Measurements from ENCODE around the gene THUMPD3.

THUMPD3 gene

DNA sequence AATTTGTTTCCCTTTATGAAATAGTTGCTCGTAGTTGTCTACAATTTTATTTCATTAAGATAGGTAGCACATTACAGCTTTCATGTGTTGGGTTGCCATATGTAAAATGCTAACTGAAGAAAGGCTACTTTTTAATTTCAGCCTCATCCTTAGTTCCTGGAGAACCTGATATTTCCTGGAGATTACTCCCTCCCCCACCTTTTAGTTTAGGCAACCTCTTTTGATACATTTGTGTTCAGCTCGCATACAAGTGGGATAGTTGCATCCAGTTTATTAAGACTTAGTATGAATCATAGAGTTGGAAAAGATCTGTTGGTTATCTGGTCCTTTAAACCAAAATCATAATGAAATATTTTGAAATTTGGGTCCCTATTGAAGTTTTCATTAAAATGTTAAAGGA, 40.6 kb downstream of the THUMPD3 start:
- no peak for ATAC-seq
- TF ChIP-seq SNAI2 (CRISPR knock-in tag; IDR thresholded peaks at IDR 0.05) (no peak), ESRRG (CRISPR knock-in tag; IDR thresholded peaks at IDR 0.05) (no peak), TCF4 (CRISPR knock-in tag; IDR thresholded peaks at IDR 0.05; ENCODE audit: borderline replicate concordance) (no peak), BACH2 (CRISPR knock-in tag; IDR thresholded peaks at IDR 0.05; ENCODE audit: borderline replicate concordance) (no peak), ISL1 (CRISPR knock-in tag; IDR thresholded peaks at IDR 0.05) (no peak), GLIS3 (CRISPR knock-in tag; IDR thresholded peaks at IDR 0.05) (no peak), ZNF70 (CRISPR knock-in tag; IDR thresholded peaks at IDR 0.05) (no peak)

DNA sequence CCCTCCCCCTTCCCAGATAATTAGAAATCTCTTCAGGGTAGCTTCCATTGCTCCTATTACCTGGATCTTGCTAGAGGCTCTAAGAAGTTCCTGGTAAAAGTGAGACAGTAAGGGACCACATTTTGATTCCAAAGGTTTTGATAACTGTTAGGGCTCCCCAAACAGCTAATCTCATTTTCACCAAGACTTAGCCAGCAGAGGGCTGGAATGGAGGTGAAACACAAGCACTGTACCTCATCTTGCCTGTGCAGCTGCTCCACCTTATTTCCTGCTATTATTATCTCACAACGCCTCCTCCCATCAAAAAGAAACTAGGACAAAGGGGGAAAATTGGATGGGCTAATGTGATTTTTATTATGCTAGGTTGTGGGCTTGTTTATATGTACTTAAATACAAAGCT, 41.8 kb downstream of the THUMPD3 start:
- TF ChIP-seq OSR1 (CRISPR knock-in tag; IDR thresholded peaks at IDR 0.05) = no peak
- TF ChIP-seq, protein P1, sequence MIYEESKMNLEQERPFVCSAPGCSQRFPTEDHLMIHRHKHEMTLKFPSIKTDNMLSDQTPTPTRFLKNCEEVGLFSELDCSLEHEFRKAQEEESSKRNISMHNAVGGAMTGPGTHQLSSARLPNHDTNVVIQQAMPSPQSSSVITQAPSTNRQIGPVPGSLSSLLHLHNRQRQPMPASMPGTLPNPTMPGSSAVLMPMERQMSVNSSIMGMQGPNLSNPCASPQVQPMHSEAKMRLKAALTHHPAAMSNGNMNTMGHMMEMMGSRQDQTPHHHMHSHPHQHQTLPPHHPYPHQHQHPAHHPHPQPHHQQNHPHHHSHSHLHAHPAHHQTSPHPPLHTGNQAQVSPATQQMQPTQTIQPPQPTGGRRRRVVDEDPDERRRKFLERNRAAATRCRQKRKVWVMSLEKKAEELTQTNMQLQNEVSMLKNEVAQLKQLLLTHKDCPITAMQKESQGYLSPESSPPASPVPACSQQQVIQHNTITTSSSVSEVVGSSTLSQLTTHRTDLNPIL (CRISPR knock-in tag; IDR thresholded peaks at IDR 0.05; ENCODE audit: low read depth) = no peak
- TF ChIP-seq ESRRG (CRISPR knock-in tag; IDR thresholded peaks at IDR 0.05) = no peak
- no peak for TF ChIP-seq ARNTL (CRISPR knock-in tag; IDR thresholded peaks at IDR 0.05; ENCODE audit: borderline replicate concordance, low read depth)
- no peak for TF ChIP-seq BACH2 (CRISPR knock-in tag; IDR thresholded peaks at IDR 0.05; ENCODE audit: borderline replicate concordance)
- TF ChIP-seq, protein P2, sequence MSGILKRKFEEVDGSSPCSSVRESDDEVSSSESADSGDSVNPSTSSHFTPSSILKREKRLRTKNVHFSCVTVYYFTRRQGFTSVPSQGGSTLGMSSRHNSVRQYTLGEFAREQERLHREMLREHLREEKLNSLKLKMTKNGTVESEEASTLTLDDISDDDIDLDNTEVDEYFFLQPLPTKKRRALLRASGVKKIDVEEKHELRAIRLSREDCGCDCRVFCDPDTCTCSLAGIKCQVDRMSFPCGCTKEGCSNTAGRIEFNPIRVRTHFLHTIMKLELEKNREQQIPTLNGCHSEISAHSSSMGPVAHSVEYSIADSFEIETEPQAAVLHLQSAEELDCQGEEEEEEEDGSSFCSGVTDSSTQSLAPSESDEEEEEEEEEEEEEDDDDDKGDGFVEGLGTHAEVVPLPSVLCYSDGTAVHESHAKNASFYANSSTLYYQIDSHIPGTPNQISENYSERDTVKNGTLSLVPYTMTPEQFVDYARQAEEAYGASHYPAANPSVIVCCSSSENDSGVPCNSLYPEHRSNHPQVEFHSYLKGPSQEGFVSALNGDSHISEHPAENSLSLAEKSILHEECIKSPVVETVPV (CRISPR knock-in tag; IDR thresholded peaks at IDR 0.05) = no peak
- TF ChIP-seq SNAI2 (CRISPR knock-in tag; IDR thresholded peaks at IDR 0.05) = no peak
- TF ChIP-seq, protein P3, sequence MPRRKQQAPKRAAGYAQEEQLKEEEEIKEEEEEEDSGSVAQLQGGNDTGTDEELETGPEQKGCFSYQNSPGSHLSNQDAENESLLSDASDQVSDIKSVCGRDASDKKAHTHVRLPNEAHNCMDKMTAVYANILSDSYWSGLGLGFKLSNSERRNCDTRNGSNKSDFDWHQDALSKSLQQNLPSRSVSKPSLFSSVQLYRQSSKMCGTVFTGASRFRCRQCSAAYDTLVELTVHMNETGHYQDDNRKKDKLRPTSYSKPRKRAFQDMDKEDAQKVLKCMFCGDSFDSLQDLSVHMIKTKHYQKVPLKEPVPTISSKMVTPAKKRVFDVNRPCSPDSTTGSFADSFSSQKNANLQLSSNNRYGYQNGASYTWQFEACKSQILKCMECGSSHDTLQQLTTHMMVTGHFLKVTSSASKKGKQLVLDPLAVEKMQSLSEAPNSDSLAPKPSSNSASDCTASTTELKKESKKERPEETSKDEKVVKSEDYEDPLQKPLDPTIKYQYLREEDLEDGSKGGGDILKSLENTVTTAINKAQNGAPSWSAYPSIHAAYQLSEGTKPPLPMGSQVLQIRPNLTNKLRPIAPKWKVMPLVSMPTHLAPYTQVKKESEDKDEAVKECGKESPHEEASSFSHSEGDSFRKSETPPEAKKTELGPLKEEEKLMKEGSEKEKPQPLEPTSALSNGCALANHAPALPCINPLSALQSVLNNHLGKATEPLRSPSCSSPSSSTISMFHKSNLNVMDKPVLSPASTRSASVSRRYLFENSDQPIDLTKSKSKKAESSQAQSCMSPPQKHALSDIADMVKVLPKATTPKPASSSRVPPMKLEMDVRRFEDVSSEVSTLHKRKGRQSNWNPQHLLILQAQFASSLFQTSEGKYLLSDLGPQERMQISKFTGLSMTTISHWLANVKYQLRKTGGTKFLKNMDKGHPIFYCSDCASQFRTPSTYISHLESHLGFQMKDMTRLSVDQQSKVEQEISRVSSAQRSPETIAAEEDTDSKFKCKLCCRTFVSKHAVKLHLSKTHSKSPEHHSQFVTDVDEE (CRISPR knock-in tag; IDR thresholded peaks at IDR 0.05) = no peak
- TF ChIP-seq TCF4 (CRISPR knock-in tag; IDR thresholded peaks at IDR 0.05; ENCODE audit: borderline replicate concordance) = no peak
- TF ChIP-seq ZFP3 (CRISPR knock-in tag; IDR thresholded peaks at IDR 0.05) = no peak
- no peak for TF ChIP-seq ZFP30 (CRISPR knock-in tag; IDR thresholded peaks at IDR 0.05)
- ATAC-seq = no peak

DNA sequence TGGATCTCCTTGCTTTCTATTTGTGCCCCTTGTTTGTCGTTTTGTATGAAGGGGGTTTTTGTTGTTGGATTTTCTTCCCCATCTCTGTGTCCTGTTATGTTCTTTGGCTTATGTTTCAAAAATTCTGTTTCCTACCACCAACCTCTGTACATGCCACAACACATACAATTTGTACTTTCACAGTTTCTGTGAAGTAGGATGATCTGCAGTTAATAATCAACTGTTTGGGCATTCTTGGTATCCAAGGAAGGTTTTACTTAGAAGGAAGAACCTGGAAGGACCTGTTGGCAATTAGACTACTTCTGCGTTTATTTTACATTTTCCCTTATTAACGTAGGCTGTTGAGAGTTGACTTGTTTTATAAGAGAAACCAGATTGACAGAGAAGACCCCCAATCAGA, 42.9 kb downstream of the THUMPD3 start:
- TF ChIP-seq, protein P2 (CRISPR knock-in tag; IDR thresholded peaks at IDR 0.05) = no peak
- TF ChIP-seq, protein P4, sequence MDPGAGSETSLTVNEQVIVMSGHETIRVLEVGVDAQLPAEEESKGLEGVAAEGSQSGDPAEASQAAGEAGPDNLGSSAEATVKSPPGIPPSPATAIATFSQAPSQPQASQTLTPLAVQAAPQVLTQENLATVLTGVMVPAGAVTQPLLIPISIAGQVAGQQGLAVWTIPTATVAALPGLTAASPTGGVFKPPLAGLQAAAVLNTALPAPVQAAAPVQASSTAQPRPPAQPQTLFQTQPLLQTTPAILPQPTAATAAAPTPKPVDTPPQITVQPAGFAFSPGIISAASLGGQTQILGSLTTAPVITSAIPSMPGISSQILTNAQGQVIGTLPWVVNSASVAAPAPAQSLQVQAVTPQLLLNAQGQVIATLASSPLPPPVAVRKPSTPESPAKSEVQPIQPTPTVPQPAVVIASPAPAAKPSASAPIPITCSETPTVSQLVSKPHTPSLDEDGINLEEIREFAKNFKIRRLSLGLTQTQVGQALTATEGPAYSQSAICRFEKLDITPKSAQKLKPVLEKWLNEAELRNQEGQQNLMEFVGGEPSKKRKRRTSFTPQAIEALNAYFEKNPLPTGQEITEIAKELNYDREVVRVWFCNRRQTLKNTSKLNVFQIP (CRISPR knock-in tag; IDR thresholded peaks at IDR 0.05; ENCODE audit: borderline replicate concordance, low read depth) = no peak
- TF ChIP-seq, protein P5, sequence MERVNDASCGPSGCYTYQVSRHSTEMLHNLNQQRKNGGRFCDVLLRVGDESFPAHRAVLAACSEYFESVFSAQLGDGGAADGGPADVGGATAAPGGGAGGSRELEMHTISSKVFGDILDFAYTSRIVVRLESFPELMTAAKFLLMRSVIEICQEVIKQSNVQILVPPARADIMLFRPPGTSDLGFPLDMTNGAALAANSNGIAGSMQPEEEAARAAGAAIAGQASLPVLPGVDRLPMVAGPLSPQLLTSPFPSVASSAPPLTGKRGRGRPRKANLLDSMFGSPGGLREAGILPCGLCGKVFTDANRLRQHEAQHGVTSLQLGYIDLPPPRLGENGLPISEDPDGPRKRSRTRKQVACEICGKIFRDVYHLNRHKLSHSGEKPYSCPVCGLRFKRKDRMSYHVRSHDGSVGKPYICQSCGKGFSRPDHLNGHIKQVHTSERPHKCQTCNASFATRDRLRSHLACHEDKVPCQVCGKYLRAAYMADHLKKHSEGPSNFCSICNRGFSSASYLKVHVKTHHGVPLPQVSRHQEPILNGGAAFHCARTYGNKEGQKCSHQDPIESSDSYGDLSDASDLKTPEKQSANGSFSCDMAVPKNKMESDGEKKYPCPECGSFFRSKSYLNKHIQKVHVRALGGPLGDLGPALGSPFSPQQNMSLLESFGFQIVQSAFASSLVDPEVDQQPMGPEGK (CRISPR knock-in tag; IDR thresholded peaks at IDR 0.05; ENCODE audit: borderline replicate concordance) = no peak
- no peak for TF ChIP-seq ZFP30 (CRISPR knock-in tag; IDR thresholded peaks at IDR 0.05)
- no peak for TF ChIP-seq PPARA (CRISPR knock-in tag; IDR thresholded peaks at IDR 0.05; ENCODE audit: borderline replicate concordance)
- no peak for TF ChIP-seq TOX (CRISPR knock-in tag; IDR thresholded peaks at IDR 0.05; ENCODE audit: borderline replicate concordance)
- TF ChIP-seq RARB (CRISPR knock-in tag; IDR thresholded peaks at IDR 0.05) = no peak
- TF ChIP-seq TCF4 (CRISPR knock-in tag; IDR thresholded peaks at IDR 0.05; ENCODE audit: borderline replicate concordance) = no peak
- TF ChIP-seq SNAI2 (CRISPR knock-in tag; IDR thresholded peaks at IDR 0.05) = no peak
- TF ChIP-seq, protein P1 (CRISPR knock-in tag; IDR thresholded peaks at IDR 0.05; ENCODE audit: low read depth) = no peak
- TF ChIP-seq OSR1 (CRISPR knock-in tag; IDR thresholded peaks at IDR 0.05) = no peak
- ATAC-seq = no peak
